Astrocyte of the hippocampus (primary cell): ENCODE results near the gene KLF16.

Source experiments
- DNase-seq: peaks from one replicate; pipeline ENCODE4 v3.0.0; 2011; ENCODE audit warnings: low read depth, low spot score

KLF16 gene

DNA sequence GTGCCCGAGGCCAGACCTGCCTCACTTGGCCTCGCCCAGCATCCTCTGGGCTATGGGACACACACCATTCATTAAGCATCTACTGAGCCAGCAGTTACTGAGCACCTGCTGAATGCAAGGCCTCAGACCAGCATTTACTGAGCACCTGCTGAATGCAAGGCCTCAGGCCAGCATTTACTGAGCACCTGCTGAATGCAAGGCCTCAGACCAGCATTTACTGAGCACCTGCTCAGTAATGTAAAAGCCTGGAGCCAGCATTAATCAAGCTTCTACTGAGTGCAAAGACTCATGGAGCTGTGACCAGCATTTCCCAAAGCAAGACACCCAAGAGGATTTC lies 55.0 kb downstream of the KLF16 start:
- no peak for DNase-seq

DNA sequence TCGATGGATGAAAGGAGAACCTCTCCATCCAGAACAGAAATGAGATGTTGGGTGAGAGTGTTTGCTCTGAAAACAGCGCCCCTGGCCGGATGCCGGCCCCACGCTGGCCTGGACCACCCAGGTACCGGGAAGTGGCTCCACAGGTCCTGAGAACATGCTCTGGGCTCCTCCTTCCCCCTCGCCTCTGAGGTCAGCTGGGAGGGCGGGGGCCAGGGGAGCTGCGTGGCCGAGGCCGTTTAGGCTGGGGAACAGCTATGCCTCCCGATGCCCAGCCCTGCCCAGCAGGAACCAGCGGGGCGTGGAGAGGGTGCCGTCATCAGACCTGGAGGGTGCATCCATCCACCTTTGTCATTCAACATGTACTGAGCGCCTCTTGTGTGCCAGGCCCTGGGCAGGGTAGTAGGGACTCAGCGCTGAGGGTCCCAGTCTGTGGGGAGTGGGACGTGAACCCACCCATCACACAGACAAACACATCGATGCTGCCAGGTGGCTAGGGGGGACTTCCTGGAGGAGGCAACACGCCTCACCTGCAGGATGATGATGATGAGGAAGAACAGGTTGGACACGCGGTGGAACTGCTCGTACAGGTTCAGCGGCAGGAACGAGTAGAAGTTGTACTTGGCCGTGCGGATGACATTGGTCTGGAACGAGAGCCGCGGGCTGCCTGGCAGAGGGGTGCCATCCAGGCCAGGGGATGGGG lies 55.5 kb downstream of the KLF16 start:
- no peak for DNase-seq

DNA sequence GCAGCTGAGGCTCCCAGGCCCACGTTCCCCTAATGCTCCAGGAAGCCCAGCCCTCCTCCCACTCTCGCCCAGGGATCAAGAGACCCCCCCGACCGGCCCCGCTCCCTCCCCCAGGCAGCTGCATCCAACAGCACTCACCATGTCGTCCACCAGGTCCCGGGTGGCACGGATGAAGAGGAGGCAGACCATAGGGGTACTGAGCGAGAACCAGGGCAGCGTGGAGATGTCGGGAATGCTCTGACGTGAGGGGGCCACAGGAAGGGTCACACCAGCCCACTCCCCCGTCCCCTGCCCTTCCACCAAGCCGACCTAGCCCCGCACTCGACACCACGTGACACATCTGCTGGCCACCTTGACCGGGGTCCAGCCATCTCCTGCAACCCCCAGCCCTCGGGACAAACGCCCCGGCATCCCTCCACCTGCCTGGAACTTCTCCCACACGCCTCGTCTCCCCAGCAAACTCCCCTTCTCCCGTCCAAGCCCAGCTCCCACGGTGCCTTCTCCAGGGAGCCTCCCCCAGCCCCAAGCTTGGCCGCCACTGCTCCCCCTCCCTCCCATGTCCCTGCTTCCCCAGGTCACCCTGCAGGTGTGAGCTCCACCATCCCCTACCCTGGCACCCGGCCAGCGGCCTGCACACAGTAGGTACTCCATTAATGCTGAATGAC lies 56.2 kb downstream of the KLF16 start:
- no peak for DNase-seq

DNA sequence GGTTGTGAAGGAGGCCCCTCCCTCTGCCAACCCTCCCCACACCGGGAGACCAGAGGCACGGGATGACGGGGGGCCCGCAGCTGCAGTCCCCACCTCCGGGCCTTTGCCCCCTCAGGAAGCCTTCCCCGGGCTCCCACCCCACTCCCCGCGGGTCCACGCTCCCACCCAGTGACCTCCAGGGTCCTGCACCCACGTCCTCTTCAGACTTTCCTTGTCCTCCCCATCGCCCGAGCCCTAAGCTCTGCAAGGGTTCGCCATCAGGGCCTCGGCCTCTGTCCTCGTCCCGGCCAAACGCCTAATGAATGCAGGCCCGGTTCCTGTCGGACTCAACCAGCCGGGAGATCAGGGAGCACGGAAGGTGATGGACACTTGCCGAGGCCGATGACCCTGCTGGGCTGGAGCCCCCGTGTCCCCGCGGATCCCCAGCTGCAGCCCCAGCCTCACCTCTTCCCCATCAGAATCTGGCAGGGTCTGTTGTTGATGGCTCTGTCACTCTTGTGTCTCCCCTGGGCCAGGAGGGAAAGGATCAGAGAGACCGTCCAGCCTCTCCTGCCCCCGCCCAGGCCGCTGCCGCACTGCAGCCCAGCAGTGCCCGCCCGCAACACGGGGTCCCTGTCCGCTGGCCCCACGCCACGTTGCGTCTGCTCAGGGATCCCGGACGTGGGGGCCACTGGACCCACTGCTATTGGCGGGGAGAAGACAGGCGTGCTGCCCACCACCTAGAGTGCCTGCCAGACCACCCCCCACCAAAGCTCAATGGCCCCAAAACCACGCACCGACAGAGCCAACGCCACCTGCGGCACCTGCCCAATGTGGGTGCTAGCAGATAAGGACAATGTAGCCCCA lies 57.0 kb downstream of the KLF16 start:
- DNase-seq: no peak

DNA sequence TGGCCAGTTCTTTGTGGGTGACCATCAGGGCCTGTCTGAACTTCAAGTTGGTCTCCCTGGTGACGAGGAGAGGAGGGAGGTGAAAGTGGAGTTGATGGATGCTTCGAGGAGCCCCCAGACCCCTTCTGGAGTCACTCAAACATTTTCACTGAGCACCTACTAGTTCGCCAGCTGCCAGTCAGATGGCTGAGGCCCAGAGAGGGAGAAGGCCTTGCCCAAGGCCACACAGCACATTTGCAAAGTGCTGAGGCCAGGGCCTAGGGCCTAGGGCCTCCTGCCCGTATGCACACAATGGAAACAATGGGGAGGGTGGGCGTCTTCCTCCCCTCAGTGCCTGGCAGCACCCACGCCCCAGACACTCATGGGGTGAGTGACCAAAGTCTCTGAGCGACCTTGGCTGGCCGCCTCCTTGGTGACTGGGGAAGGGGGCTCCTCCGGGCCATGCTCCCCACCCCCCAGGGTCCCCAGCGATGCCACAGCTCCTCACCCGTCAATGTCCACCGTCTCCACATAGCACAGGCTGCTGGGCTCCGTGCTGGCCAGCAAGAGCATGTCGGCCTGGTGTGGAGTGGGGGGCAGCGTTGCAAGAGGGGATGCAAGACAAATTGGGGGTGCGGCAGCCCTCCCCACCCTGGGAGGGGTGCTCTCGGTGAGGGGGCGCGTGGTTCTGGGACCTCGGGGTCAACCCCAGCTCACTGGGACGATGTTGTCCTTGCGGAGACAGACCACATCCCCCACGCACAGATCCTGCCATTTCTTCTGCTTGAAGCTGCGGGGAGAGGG lies 57.8 kb downstream of the KLF16 start:
- no peak for DNase-seq

DNA sequence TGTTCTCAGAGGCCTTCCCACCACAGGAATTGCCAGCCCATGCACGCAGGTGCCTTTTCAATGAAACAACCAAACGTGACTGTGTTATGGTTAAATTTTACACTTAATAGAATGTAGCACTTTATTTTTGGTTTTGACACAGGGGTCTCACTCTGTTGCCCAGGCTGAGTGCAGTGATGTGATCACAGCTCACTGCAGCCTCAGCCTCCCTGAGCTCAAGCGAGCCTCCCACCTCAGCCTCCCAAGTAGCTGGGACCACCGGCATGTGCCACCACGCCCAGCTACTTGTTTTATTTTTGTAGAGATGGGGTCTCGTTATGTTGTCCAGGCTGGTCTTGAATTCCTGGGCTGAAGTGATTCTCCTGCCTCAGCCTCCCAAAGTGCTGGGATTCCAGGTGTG lies 58.5 kb downstream of the KLF16 start:
- no peak for DNase-seq
